GM18499 (cell line): ENCODE data around the gene RPL27A.

Experiments used
- ATAC-seq: cut with Tn5 transposase; IDR thresholded peaks from one replicate; pipeline ENCODE4 v1.9.1; 2021; ENCODE audit warnings: moderate number of reproducible peaks; ENCODE audit not compliant: insufficient read depth, unreplicated experiment

Gene RPL27A

DNA sequence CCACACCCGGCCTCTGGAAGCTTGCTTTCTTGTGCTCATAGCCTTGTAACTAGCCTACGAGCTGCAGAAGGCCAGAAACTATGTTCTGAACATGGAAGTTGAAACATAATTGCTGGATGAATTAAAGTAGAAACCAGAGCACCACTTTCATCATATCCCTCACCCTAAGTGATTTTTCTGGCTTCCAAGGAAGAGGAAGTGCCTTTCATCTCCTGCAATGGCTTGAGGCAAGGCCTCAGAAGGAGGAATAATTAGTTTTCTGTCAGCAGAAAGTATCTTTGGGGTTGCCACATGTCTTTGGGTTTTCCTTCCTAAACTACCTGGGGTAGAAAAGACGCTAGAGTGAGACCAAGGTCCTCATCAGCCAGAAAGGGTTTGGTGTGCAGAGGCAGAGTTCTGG is 14.5 kb downstream of the RPL27A start:
- no peak for ATAC-seq

DNA sequence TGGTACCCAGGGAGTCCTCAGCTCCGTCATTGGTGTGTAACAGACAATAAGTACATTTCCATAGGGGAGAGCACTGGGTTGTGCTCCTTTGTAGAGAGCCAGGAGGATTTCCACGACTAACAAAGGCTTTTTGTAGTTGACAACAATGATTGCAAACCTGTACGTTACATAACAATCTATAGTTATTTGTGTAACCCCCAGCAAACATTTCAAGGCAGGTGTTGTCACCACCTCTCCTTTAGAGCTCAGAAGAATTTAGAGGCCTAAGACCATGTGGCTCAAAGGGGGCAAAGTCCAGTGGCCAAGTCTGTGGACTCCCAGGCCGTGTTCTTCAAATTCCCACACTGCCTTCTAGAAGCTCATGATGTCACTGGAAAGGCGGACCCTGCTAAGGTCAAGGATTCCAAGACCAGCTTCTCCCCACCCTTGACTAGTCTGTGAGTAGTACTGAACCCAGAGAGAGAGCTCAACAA is 15.8 kb downstream of the RPL27A start:
- ATAC-seq: no peak

DNA sequence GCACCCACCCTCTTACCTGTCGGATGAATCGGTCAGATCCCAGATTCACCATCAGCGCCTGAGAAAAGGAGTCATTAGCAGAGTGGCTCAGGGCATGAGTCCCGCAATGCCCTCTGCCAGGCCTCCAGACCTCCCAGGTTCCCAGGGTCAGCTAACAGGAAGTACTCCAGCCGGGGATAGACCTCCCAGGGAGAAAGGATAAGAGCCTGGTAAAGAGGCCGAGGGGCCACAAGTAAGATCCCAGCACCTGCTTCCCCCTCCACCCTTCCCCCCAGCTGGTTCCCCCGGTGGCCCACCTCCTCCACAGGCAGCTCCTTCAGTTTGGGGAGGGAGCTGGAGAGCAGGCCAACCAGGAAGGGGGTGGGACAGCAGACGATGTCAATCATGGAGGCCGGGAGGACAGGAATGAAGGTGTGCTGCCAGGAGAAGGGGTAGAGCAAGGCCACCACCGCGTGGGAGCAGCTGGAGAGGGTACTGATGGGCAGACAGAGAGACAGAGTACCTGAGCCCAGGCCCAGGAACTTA is 16.4 kb downstream of the RPL27A start:
- no peak for ATAC-seq

DNA sequence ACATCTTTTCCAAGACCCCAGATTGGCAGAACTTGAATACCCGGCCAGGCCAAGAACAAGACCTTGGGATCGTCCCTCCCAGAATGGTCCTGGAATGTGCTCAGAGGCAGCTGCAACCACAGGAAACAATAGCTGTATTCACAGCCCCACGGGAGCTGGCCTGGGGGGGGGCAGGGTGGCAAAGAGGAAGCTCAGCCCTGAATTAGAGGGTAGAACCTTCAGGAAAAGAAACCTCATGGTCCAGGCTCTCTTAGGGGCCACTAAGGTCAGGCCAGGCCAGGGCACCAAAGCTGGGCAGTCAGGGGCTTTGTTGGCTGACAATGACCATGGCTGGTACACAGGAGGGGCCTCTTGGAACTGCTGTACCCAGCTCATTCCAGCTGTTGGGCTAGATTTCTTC is 17.3 kb downstream of the RPL27A start:
- no peak for ATAC-seq

DNA sequence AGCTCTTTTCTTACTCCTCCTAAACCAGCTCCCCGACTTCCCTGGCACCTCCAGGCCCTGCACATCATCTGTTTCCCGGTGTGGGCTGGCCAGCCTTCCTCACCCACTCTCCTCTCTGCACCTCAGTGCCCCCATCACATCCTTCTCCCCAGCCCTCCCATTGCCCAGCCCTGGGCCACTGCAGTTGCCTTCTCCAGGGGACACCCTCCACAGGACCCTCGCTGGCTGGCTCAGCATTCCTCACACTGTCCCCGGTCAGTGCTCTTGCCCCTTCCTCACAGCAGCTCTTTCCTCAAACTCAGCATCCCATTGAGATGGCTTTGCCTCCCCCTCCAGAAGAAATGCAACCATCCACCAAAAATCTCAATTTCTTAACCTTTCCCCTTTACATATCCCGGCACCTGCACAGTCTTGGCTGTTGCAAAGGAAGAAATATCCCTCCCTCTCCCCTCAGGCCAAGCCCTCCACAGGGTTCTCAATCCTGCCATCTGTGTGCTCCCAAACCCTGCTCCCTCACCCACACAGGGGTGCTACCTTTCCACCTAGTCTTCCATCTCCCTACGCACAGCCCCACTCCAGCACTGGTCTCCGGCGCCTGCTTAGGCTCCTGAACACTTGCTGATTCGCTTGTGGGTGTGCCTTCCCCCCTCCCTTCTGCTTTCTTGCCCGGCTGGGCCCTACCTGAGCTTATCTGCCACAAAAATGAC is 19.5 kb downstream of the RPL27A start:
- ATAC-seq: no peak

DNA sequence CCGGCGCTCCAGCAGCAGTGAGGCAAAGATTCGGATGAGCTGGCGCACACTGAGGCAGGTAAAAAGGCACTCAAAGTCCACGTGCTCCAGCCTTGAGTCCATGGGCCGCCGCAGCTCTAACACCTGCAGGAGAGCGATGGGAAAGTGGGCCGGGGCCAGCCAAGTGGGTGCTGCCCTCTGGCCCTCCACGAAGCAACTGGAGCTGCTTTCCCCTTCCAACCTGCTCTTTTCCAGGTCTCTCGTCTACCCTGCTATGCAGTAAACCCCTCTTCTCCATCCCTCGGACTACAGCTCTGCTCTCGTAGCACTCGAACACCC is 20.0 kb downstream of the RPL27A start:
- ATAC-seq: no peak

DNA sequence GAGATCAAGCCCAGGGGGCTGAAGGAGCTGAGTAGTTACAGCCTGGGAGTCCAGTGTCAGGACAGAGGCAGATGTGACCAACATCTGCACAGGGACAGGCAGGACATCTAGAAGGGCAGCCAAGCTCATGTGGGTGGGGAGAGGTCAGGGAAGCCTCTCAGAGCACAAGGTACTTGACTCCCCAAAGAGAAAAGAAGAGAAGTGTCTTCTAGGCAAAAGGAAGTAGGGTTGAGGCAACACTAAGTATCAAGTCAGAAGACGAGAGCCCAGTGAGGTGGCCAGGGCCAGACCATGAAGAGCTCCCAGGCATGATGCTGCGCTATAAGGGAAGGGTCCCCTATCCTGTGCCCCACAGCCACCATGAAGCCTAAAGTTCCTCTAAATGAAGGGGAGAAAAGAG is 21.5 kb downstream of the RPL27A start:
- no peak for ATAC-seq

DNA sequence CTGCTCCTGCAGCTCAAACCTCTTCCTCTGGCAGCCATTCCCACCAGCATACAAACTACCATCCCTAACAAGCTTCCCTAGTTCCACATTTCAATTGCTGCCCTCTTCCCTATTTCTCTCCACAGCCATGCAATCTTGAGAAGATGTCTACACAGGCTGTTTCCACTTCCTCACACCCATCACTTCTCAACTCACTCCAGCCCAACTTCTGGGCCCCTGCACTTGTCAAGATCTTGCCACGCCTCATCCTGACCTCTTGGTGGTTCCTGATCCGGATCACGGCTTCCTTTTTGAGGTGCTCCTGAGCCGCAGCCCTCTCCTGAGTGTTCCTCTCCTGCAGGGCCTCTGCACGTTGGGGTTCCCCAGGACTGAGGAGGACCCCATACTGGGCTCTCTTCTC is 22.6 kb downstream of the RPL27A start:
- ATAC-seq: no peak

DNA sequence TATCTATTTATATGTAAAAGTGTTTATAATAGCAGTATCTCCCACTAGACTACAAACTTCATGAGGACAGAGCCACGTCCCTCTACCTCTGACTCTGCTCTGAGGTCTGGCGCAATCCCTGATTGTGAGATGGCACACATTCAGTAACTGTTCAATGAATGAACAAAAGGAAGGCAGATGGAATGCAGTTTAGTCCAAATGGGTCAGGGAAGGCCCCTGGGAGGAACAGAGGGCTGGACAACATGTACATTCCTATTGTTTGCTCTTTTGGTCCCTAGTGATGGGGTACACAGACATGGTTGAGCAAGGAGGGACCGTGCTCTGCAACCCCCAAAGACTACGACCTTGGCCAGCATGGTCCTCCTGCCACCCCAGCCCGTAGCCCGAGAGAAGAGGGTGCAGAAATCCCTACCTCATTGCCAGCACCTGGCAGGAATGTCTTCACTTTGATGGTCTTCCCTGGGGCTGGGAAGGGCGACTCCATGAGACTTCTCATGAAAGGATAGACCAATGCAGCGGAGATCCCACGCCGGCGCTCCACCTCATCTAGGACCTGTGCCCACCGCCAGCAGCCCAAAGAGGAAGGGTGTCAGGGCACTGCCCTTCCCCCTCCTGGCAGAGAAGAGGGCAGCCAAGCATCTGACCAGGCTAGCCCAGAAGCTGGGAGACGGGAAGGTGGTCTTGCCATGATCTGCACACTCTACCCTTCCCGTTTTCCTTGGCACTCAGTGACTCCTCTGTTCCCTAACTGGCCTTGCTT is 24.3 kb downstream of the RPL27A start:
- ATAC-seq: no peak

DNA sequence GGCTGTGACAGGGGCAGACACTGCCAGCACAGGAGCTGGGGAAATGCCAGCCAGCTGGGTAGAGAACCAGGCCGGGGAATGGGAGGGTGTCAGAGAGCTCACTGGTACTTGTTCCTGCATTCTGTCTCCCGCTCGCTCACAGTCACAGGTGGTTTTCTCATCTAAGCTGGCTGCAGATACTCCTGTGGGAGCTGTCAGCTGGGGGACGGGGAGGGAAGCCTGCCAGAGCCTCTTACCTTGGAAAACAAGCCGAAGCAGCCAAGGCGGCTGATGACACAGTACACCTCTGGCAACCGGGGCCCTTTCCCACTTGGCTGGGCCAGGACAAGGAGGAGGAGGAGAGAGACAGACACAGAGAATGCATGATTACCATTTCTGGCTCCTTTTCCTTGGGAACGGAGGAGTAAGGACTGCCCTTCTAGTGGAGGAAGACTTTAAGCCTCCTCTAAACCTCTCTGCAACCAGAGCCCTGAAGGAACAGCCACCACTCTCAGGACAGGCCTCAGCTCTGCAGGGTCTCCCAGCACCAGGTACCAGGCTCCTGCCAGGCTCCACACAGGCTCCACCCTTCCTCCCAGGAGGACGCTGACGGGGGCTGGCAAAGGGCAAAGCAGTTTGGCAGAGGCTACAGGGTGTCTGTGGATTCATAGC is 25.1 kb downstream of the RPL27A start:
- ATAC-seq: no peak

DNA sequence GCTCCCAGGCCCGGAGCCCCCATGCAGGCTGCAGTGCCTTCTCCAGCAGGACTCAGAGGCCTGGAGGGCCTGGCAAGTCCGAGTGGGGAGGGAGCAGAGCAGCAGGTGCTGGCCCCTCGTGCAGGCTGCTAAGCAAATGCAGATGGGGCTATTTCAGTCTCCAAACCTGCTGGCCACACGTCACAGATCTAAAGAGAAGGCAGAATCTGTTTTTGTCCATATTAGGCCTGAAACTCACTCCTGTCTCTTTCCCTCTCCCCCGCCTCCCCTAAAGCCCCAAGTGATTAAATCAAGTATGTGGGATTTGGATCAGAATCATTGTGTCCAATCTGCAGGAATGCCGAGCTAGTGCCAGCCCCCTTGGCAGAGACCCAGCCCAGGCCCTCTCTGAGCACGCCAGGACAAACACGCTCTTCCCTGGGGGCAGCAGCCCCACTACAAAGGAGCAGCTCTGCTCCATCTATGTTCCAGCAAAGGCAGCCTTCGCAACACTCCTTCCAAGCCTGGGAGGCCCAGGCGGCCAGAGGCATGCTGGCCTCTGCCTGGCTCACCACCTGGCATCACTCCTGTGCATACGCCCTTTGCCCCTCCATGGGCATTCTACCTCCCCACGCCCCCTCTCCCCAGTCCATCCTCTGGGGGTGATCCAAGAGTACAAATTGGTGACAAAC is 26.5 kb downstream of the RPL27A start:
- no peak for ATAC-seq

DNA sequence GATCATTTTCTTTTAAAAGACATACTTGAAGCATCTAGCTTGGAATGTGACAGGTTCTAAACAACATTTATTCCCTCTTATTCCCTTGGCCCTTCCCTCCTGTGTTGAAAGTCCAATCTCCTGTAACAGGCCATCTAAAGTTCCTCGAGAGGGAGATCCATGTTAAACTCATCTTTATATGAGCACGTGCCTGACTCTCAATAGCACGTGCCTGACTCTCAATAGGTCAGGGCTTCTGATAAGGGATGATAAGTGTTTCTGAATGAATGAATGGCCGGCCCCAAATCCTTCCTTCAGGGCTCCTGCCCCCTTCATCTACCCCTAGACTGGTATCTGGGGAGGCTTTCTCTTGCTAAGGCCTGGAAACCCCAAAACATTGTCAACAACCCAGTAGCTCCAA is 27.2 kb downstream of the RPL27A start:
- no peak for ATAC-seq

DNA sequence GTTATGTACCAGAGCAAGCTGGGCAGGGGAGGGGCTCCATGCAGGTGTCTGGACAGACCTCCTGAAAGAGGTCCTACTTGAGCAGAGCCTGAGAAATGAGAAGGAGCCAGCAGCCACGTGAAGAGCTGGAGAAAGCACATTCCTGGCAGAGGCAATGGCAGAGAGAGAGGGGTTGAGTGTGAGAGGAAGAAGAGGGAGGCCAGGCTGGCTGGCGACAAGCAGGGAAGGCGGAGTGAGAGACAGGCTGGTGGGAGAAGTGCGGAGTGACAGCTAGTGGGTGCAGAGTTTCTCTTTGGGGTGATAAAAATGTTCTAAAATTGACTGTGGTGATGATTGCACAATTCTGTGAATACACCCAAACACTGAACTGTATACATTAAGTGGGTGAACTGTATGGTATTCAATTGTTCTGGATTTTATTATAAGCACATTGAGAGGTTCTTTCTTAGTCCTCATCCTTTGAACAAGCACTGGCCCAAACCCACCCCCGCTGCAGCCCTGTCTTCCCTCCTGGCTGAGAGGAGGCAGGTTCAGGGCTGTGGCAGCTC is 29.4 kb downstream of the RPL27A start:
- no peak for ATAC-seq

DNA sequence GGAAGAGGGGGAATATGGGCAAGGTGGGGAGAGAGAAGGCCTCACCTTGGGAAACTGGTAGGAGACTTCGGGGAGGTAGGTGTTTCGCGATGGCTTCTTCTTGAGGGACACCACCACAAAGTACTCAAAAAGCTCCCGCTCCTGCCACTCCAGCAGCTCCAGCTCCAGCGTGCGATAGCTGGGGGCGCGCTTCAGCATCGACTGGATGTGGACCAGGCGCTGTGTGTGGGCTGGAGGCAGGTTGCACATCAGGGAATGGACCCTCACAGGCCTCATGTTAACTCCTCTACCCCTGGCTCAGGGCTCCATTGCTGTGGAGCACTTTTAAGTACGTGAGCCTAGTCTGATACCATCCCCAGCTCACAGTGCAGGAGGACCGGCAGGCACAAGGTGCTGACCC is 29.9 kb downstream of the RPL27A start:
- ATAC-seq: no peak

DNA sequence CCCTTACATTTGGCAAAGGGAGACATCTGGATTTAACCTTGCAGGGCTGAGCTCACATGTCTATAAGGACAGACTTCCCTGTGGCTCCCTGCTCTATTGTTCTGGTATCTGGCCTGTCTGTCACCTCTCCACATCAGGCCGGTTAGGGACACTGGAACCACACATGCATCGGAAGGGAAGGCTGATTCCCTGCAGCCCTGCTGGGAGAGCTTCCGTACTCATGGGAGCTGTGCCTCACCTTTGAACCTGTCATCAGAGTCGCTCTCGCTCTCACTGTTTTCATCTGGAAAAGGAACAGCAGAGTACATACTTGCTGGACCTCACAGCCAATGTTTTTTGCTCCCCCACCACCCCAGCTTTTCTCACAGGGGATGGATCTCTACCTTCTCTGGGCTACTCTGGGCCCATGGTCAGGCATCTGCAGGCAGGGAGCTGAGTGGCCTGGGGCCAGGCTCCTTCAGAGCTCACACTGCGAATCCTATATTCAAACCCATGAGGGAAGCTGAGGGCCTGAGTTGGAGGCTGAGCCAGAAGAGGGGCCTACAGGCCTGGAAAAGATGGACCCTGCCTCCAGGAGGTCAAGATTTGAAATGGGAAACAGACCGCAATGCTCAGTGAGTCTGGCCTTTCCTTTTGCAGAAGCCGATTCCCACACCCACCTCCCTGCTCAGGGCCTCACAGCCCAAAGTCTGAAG is 31.3 kb downstream of the RPL27A start:
- no peak for ATAC-seq

DNA sequence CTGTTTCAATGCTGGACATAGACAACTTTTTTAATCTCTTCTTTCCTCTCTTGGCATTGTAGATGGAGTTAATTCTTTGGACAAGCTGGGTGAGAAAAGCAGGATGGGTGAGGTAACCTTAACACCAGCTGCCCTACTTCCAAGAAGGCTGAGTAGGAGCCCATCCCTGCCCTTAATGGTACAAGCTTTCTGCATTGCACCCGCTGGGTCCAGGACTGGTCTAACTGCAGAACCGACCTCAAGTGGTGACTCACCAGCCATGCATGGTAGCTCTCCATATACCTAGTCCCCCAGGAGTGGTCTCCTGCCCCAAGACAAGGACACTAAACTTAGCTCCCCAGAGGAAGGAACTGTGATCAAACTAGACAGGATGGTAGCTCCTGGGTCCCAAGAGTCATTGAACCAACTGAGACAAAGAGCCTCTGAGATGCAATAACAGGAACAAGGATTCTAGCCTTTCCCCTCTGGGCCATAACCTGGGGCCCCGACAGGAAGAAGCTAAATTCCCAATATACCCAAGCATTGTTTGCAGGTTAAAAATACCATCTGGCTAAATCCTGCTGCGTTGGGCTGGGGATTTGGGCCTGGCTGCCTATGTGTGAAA is 32.1 kb downstream of the RPL27A start:
- ATAC-seq: no peak

DNA sequence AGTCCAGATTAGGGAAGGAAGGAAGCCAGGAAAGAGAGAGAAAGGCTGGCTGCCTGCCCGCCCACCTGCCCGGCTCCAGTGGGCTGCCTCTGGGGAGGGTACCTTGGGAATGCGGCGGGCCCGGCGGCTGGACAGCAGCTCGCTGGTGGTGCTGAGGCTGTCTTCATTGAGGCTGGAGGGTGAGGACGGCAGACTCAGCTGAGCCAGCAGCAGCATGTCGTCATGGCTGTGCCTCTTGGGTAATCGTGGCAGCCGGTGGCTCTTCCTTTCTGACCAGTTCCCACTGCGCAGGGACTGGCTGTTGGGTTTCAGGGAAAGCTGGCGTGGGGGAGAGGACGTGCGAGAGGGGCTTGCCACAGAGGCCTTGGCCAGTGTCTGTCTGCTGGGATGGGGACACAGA is 32.9 kb downstream of the RPL27A start:
- no peak for ATAC-seq

DNA sequence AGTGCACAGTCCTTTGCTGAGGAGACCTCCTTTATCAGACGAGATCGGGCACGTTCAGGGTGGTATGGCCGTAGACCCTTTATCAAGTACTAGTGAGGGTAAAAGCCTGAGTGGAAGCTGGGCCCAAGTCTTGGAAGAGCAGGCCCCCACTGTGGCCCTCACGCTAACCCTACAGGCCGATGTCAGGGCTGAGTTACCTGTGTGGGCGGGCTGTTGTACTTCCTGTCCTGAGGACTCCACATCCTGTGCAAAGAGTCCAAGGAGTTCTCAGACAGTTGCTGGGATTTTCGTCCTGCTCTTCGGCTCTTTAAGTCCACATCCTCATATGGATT is 34.9 kb downstream of the RPL27A start:
- ATAC-seq: no peak

DNA sequence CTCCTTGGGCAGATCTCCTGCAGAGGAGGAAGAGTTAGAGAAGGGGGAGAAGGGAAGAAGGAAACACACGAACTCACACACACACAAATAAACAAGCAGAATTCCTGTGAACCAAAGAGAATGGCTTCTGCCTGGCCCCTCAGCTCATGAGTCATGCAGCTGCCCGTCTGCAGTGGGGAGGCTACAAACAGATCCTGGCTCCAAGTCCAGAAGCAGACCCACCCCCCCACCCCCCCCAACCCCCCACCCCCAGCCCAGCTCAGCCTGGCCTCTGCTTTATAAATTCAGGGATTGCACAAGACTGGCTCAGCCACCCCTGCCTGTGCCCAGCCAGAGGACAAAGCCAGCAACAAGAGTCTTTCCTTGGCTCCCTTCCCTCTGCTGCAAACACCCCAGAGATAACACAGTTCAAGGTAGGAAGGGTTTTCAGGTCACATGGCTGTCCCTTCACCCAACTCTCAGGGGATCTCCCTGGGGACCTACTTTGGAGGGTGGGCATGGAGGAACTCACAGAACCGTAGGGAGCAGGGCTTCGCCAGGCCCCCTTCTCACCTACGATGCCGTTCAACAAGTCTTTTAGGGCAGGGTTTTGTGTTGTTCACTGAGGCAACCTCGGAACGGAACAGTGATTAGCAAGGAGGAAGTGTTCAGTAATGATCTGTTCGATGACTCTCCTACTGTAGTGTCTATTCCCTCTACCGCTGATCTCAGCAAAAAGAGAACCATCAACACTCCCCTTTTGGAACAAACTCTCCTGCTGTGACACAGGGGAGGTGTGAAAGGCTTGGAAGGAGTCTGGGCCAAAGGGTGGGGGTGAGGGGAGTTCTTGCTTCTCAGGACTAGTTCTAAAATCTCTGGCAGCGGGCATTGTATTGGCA is 35.5 kb downstream of the RPL27A start:
- no peak for ATAC-seq
